ENCODE data around the gene BMP2.
A peak's percentile ranks its signal among the peaks of the same experiment; 100 is the strongest.

BMP2 gene

DNA sequence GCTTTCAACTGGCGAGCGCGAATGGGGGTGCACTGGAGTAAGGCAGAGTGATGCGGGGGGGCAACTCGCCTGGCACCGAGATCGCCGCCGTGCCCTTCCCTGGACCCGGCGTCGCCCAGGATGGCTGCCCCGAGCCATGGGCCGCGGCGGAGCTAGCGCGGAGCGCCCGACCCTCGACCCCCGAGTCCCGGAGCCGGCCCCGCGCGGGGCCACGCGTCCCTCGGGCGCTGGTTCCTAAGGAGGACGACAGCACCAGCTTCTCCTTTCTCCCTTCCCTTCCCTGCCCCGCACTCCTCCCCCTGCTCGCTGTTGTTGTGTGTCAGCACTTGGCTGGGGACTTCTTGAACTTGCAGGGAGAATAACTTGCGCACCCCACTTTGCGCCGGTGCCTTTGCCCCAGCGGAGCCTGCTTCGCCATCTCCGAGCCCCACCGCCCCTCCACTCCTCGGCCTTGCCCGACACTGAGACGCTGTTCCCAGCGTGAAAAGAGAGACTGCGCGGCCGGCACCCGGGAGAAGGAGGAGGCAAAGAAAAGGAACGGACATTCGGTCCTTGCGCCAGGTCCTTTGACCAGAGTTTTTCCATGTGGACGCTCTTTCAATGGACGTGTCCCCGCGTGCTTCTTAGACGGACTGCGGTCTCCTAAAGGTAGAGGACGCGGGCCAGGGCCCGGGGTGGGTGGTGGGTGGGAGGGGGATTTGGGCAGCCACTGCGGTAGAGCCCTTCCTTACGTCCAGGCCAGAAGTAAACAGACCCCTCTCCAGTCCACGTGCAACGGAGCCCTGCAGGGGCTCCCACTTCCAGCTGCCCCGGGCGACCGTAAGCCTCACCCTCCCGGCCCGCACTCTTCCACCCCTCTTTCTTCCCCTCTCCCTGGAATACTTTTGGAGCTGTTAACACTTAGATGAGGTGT, 998 bp downstream of the BMP2 start:
- peak; percentile 53 for DNase-seq

DNA sequence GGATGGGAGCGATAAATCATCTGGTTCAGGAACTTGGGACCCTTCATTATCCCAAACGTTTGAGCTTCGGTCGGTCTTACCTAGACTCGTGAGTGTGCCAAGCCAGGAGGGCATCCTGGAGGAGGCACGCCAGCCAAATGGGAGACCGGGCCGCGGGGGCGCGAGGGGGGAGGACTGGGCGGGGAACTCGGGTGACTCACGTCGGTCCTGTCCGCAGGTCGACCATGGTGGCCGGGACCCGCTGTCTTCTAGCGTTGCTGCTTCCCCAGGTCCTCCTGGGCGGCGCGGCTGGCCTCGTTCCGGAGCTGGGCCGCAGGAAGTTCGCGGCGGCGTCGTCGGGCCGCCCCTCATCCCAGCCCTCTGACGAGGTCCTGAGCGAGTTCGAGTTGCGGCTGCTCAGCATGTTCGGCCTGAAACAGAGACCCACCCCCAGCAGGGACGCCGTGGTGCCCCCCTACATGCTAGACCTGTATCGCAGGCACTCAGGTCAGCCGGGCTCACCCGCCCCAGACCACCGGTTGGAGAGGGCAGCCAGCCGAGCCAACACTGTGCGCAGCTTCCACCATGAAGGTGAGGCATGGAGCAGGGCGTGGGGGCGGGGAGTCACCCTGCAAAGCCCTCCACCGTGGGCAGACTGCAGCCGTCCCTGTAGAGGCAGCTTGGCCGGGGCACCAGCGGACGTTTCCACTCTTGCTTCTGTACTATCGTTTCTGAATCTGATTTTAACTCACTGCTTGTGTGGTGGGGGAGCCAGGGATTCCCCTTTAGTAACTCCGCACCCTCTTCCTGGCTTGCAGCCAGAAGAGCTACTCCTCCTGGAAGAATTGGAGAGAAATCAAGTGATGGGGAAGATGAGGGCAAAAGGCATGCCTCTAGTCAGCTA, 2.7 kb downstream of the BMP2 start:
- DNase-seq: peak; percentile 57

DNA sequence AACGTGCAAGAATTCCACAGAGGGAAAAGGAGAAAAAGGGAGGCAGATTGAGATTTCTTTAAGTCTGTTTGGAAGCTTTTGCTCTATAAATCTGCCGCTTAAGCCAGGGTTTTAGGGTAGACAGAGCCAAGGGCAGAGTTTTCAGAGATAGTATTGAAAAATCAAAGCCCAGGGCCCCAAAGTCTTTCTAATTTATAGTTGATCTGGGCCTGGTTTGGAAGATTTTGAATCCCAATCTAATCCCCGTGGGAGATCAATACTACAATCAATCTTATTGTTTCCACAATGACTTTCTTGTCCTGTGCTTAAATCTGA, 3.3 kb downstream of the BMP2 start:
- DNase-seq: no peak

DNA sequence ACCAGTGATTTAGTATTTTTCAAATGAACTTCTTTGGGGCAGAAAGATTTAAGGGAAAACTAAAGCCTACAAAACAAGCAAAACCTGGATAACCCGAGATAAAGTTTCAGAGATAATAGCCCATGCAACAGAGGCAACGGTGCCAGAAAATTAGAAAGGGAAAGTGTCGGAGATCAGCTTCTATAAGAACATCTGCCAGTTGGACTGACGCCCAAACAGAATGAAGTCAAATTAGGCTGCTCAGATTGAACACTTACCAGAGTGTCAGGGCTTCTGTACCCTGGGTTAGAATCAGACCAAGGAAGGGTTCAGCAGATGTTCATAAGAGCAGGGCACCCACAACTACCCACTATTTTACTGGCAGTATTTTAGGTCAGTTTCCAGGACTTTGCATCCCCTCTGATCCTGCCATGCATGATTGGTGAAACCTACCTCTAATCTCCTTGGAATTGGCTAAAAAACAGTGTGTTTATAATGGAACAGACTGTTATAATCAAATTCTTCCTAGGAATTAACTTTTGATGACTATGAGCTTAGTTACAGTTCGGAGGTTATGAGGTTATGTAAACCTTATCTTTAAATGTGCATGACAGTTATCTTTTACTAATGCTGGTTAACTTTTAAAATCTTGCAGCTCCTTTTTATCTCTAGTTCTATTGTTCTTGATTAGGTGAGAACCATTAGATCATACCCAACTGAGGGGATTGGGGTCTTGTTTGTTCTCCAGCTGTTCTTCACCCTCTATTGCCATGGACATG, 13.1 kb downstream of the BMP2 start:
- DNase-seq: peak; percentile 23

DNA sequence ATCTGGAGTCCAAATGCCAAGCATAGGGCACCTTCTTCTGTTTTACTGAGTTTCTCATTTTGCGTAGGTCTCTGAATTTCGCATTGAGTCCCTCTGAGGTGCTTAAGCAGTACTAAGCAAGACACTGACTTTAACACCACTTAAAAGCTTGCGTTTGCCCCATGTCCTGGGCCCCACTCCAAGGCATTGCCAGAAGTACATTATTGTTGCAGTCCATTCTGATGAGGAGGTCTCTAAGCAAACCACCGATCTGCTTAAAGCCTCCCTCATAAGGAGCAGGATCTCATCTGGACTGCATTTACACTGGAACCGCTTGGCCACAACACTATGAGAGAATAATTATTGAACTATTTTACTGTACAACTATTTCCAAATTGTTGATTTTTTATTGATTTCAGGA, 16.3 kb downstream of the BMP2 start:
- DNase-seq: no peak

DNA sequence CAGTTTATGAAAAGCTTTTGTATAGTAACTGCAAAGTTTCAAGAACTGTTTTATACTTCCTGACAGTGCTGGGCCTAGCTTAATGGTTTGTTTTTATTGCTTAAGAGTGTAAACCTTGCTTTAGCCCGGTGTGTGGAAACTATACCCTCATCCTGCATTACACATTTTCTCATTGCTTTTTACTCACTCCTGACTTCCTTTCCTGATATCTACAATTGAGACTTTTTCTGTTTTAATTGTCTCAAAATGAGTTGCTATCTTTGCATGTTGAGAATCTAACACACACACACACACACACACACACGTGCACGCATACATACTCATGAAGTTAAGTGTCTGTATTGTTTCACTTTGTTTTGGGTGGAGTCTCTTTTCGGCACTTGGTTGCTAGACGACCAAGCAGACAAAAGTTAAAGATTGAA, 16.7 kb downstream of the BMP2 start:
- DNase-seq: no peak

DNA sequence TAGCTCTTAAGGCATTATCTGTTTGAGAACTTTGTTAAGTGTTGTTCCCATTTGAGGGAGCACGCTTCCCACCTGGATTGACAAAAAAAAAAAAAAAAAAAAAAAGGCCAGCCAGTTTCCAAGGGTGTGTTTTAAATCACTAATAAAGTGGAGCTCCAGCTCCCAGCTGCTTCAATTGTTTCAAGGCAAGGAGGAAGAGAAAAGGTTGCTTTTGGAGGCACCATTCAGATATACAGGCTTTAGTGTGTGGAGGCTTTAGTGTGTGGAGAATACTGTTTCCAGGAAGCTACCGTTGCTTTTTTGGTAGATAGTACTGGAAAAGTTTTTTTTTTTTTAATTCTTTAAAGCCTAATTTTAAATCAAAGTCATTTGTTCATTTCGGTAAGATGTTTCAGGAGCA, 17.3 kb downstream of the BMP2 start:
- DNase-seq: no peak

DNA sequence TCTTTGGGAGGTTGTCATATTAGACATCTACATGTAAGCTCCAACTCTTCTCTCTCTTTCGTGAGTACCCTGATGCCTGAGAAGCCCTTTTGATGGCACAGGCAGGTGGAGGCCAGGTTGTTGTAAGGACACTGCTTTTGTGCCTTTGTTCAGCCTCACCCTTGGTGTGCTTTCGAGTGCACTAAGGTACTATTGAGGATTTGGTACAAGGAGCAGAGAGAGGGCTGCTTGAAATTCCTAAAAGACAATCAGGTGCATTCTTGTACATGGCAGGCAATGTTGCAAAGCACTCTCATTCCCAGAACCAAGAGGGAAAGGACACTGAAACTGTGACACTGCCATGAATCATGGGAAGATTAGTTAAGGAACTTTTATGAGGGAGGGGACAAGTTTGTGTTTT, 19.1 kb downstream of the BMP2 start:
- no peak for DNase-seq

DNA sequence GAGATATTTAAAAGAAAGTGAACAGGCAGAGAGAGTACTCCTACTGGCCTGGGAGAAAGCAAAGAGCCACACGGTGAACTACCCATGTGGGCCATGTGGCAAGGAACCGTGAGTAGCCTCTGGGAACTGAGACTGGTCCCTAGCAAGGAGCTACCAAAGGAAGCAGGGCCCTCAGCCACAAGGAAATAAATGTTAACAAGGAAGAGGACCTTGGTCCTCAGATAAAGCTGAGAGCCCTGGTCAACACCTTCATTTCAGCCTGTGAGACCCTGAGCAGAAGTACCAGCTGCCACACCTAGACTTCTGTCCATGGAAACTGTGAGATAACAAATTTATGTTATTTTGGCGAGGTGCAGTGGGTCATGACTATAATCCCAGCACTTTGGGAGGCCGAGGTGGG, 25.3 kb downstream of the BMP2 start:
- DNase-seq: no peak

DNA sequence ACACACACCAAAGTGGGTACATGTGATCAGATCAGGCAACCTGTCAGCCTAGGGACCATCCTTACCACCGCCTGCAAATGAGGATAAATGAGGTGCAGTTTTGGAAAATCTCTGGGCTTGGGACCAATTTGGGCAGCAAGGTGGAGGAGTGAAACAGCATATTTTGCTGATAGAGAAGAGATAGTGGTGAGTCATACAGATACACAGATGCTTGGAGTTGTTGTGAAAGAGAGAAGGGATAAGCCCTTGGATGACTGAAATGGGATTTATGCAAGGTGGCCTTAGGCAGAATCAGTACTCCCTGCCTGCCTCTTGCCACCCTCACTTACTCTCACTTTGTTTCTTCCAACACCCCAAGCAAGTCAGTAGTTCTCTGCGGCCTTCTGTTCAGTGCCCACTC, 34.7 kb downstream of the BMP2 start:
- DNase-seq: no peak

DNA sequence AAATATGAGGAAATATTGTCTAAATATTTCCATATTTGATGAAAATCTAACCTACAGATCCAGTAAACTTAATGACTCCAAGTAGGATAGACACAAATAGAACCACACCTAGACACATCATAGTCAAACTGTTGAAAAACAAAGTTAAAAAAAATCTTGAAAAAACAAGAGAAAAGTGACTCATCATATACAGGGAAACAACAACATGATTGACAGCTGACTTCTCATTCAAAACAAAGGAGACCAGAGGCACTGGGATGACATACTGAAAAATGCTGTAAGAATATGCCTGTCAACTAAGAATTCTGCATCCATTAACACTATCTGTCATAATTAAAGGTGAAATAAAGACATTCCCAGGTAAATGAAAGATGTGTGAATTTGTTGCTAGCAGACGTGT, 38.8 kb downstream of the BMP2 start:
- DNase-seq: no peak

DNA sequence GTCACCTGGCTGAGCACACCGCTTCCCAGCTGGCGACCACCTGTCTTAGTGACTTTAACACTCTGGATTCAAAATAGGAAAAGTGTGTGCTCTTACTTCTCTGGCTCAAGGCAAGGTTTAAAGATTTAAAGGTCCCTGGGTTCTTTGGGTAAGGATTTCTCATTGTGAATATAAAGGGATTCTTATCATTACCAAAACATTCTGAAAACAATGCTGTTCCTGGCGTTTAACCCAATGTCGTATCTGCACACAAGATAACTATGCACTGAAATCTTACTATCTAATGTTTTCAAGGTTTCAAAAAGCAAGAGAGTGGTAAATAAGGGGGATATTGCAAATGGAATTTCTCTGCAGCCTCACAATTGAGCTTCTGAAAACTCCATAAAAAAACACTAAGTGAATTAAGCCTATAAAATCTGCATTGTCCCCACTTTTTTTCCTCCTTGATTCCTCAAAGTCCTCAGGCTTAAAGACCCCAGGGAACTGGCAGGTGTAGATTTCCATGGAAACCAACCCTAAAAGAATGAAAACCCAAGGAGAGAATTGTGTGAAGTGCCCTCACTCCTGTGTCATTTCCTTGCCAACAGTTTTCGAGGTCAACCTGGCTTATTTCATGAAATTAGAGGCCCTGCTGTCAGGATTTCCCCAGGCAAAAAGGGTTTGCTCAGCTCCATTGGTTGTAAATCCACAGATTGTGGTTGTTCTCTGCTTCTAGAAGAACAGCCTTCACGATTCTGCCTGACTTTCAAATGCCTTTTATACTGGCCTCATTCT, 44.0 kb downstream of the BMP2 start:
- no peak for DNase-seq

DNA sequence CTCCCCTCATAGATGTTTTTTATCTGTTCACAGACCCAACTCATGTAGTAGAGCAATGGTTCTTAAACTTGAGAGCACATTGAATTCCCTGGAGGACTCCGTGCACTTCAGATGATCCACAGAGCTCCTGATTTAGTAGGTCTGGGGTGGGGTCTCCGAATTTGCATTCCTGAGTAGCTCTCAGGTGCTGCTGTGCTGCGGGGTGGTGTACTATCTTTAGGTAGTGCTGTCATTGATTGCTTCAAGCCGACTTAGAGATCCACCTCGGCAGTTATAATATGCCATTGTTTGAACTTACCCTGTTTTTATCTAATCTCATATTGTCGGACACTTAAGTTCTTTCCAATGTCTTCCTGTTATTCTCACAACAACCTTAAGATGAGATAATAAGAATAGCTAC, 45.0 kb downstream of the BMP2 start:
- no peak for DNase-seq

DNA sequence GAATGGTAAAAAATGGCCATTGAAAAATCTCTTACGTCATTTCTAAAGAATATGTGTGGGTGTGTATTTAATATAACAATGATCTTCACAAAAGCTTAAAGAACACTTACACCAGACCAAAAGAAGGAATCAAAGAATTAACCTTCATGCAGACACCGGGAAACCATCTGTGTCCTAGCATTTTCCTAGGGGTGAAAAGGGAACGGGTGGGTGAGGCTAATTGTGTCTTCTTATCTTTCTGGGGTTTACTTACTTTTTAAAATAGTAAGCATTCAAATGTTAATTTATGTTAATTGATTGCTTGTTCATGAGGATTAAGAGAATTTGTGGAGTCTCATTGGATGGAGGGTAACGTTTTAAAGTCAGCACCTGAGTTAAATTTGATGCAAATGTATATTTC, 47.5 kb downstream of the BMP2 start:
- DNase-seq: no peak

DNA sequence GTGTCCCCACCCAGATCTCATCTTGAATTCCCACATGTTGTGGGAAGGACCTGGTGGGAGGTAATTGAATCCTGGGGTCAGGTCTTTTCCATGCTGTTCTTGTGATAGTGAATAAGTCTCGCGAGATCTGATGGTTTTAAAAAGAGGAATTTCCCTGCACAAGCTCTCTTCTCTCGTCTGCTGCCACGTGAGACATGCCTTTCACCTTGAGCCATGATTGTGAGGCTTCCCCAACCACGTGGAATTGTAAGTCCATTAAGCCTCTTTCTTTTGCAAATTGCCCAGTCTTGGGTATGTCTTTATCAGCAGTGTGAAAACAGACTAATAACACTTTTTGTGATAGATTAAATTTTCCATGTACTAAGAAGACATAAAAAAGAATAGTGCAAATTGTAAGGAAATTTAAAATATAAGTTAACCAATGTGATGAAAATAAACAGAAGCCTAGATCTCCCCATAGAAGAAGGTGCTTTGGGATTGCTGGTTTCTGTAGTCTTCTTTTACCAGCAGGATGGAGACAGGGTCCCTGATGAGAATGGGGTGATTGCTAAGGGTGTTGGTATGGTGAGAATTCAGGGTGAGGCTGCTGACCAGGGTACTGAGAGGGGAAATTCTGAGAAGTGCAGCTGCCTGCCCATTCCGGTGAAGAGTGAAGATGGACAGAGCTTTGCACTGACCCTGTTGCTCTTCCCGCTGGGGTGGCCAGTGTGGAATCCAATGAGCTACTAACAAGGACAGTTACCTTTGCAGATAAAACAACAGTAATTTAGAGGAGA, 50.7 kb downstream of the BMP2 start:
- DNase-seq: no peak

DNA sequence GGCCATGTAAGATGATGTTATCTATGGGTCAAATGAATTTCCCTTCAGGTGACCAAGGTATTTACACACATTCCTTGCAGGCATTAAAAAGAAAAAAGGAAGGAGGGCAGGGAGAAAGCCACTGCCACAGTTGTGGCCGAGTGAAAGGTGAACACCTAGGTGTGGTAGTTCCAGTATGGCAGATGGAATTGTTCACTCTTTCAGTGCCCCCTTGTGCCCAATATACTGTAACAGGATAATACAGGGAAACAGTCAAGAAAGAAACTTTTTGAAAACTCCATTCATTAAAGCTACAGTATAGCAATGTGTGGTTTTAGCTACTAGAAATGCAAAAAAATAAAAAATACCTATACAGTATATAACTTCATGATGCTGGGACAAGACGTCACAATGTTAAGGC, 52.1 kb downstream of the BMP2 start:
- DNase-seq: no peak

DNA sequence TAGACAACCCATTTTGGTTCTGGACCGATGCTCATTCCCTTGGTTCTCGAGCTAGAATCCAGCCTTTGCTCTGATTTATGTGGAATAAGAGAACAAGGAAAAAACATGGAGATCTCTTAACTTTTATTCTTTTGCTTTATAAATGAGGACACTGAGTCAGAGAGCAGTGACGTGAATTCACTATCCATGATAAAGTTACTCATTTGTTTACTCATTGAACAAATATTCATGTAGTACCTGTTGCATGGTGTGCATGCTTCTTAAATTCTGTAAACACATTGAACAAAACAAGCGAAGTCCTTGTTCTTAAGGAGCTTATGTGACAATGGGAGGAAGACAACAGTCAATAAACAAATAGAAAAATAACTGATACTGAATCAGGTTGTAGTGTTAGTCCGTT, 56.9 kb downstream of the BMP2 start:
- no peak for DNase-seq

DNA sequence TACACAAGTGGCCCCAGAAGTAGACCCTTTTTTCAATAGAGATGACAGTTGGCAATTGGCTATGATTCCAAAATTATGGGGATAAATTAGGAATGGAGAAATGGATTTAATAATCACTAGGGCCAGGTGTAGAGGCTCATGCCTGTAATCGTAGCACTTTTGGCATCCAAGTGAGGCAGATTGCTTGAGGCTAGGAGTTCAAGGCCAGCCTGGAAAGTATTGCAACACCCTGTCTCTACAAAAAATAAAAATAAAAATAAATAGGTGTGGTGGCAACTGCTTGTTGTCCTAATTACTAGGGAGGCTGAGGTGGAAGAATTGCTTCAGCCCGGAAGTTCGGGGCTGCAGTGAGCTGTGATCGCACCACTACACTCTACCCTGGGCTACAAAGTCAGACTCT, 60.0 kb downstream of the BMP2 start:
- DNase-seq: no peak

DNA sequence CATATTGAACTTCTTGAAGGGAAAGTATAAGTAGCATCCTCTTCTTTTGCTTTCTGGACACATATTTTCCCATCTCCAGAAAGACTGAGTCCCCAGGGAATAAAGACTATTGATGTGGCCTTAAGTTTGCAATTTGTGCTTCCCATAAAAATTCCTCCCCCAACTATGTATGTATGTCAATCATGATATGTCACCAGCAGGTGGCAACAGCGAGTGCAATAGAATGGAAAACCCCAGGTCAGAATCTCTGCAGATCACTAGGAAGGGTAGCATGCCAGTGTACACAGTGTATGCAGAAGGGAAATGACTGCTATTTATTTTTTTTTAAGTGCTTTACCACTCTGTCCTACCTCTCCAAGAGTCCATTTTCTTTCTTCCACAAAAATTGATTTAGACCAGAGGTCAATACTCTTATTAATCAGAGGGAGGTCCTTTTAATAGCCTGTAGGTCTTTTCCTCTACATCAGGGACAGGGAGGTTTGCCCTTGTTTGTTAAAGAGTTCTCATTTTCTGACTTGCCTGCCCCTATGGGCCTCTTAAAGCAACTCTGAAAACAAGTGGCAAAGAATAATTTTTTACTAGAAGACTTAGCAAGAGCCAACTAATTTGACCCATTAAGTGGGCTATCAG, 61.4 kb downstream of the BMP2 start:
- peak; percentile 66 for DNase-seq

DNA sequence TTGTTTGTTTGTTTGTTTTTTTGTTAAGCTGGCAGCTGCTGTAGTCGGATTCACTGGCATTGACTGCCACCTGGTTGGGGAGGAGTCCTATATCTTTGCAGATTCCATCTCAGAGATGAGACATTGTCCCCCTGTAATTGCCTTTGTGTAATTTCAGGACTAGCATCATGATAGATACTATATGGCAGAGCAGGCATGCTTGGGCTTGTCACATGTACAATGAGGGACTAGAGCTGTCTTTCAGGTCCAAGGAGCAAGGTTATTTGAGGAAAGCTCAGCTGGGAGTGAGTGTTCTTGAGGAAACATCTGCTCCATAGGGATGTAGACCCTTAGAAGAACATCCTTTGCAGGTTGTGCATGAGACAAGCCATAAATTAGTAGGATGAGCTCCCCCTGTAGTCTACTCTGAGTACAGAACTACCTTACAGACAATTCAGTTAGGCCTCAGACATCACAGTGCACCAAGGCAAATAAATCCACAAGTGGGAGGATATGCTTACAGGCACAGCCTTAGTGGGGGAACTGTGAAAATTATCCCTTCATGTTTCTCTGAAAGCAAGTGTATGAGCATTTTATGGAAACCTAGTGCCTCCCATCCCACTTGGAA, 62.1 kb downstream of the BMP2 start:
- DNase-seq: no peak
